OCI-LY1 (cell line): Measurements from ENCODE around the gene UGGT1.

Source experiments
- EZH2 ChIP-seq: fragments of 200-600 bp; sonication (generic), shearing (Covaris generic); IDR thresholded peaks from 2 replicates; pipeline ENCODE4 v1.8.0; 2017; ENCODE audit warnings: borderline replicate concordance, mixed run types, mild to moderate bottlenecking, antibody characterized with exemption, low read length, moderate library complexity, mixed read lengths
- TF ChIP-seq, protein P1 (sequence below): fragments of 200-600 bp; sonication (generic), shearing (Covaris generic); IDR thresholded peaks from 2 replicates; pipeline ENCODE4 v1.5.1; 2017; ENCODE audit warnings: mild to moderate bottlenecking, antibody characterized with exemption, low read length, moderate library complexity, mixed read lengths

DNA sequence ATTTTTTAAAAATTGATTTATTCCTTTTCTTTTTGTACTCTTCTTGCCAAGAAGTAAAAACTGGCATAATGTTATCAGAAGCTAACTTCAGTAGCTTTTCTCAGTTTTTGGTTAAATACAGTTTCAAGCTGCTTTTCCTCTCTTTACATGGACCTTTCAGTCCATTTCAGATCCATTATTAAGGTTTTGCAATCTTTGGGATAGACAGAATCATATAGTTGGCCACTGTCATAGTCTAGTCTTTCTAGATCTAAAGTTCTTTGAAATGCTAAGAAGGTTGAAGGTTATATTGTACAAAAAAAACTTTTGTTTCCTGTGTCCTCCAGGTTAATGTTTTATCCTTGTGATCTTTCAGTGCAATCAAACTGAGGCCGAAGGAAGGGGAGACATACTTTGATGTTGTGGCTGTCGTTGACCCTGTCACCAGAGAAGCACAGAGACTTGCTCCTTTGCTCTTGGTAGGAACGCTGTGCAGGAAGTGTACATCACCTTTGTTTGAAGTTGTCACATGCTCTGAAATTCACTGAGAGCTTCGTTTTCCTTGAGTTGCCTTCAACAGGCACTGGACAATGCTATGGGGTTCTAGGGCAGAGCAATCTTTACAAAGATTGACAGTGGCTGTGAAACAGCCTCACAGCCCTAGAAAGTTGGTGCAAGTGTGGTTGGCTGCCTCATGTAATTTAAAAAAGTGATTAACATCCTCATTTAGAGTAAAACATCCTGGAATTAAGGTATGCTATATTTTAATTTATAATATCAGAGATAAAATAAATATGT is 79.1 kb downstream of the UGGT1 start:
- TF ChIP-seq, protein P1, sequence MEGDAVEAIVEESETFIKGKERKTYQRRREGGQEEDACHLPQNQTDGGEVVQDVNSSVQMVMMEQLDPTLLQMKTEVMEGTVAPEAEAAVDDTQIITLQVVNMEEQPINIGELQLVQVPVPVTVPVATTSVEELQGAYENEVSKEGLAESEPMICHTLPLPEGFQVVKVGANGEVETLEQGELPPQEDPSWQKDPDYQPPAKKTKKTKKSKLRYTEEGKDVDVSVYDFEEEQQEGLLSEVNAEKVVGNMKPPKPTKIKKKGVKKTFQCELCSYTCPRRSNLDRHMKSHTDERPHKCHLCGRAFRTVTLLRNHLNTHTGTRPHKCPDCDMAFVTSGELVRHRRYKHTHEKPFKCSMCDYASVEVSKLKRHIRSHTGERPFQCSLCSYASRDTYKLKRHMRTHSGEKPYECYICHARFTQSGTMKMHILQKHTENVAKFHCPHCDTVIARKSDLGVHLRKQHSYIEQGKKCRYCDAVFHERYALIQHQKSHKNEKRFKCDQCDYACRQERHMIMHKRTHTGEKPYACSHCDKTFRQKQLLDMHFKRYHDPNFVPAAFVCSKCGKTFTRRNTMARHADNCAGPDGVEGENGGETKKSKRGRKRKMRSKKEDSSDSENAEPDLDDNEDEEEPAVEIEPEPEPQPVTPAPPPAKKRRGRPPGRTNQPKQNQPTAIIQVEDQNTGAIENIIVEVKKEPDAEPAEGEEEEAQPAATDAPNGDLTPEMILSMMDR, result no peak
- TF ChIP-seq EZH2, result no peak
